HL-60 (cell line): Measurements from ENCODE around the gene P2RY13.

Experiments used
- DNase-seq, 2 experiments: peaks; one replicate each; pipeline ENCODE4 v3.0.0-alpha.2; 2010 to 2020; ENCODE audit warnings: low read depth in 1 of 2, low spot score in 1 of 2
- H3K27ac ChIP-seq: fragments of 250-450 bp; sonication (Bioruptor Pico); replicated peaks from 2 replicates; pipeline ENCODE4 v1.5.1; 2020; ENCODE audit warnings: mild to moderate bottlenecking, moderate library complexity
- H3K27me3 ChIP-seq: fragments of 250-450 bp; sonication (Bioruptor Pico); 2 replicates; pipeline ENCODE4 v1.5.1; 2021; ENCODE audit warnings: mild to moderate bottlenecking, moderate library complexity; ENCODE audit not compliant: insufficient read depth, poor library complexity, severe bottlenecking
- H3K4me3 ChIP-seq: replicated peaks from 2 replicates; pipeline ENCODE4 v1.5.1; 2011; ENCODE audit warnings: mild to moderate bottlenecking, control low read depth, low read length; ENCODE audit not compliant: insufficient read depth
- CTCF ChIP-seq: IDR thresholded peaks from one replicate; pipeline ENCODE4 v1.5.1; 2011; ENCODE audit warnings: low read length, control low read depth, inconsistent platforms; ENCODE audit not compliant: insufficient read depth
- GABPA ChIP-seq: IDR thresholded peaks from 2 replicates; pipeline ENCODE4 v1.6.1; 2012; ENCODE audit warnings: low read depth
- POLR2AphosphoS5 ChIP-seq: IDR thresholded peaks from 2 replicates; pipeline ENCODE4 v1.6.1; 2012; ENCODE audit warnings: low read depth
- REST ChIP-seq: IDR thresholded peaks from 2 replicates; pipeline ENCODE4 v1.6.1; 2012; ENCODE audit warnings: low read depth; ENCODE audit not compliant: insufficient replicate concordance
- SPI1 ChIP-seq: IDR thresholded peaks from 2 replicates; pipeline ENCODE4 v1.6.1; 2012; ENCODE audit warnings: low read depth, mild to moderate bottlenecking, borderline replicate concordance

The P2RY13 gene

GRCh38 chr3:151301787-151302186 is 27.6 kb downstream of the P2RY13 start:
- Histone ChIP-seq H3K27ac (no peak overlapping the region), H3K4me3 (no peak overlapping the region)

GRCh38 chr3:151300539-151300938 is 28.8 kb downstream of the P2RY13 start:
- Histone ChIP-seq H3K27ac (no peak overlapping the region), H3K27me3 (no peaks in the 10 kb centered on the region), H3K4me3 (no peak overlapping the region)
- TF ChIP-seq GABPA (no peak), SPI1 (no peak), CTCF (no peak), POLR2AphosphoS5 (no peak), REST (no peak)
- DNase-seq, result no peak

More at GRCh38 chr3:151301787-151302186, 27.6 kb downstream of the P2RY13 start:
- no peaks in the 10 kb centered on the region for H3K27me3 ChIP-seq
- TF ChIP-seq GABPA, result no peak
- no peak for TF ChIP-seq SPI1
- no peak for TF ChIP-seq CTCF
- no peak for TF ChIP-seq POLR2AphosphoS5
- no peak for TF ChIP-seq REST
- DNase-seq, result no peak

- DNase-seq, result no peak
- no peaks in the 10 kb centered on the region for H3K27me3 ChIP-seq
- no peak overlapping the region for H3K27ac ChIP-seq
- H3K4me3 ChIP-seq, result no peak overlapping the region
- no peak for TF ChIP-seq CTCF
- no peak for TF ChIP-seq REST
- no peak for TF ChIP-seq SPI1
- no peak for TF ChIP-seq GABPA
- no peak for TF ChIP-seq POLR2AphosphoS5
Measured at GRCh38 chr3:151299006-151299405, 30.3 kb downstream of the P2RY13 start.
